Measurements from ENCODE around the gene FLT1.
A peak's percentile ranks its signal among the peaks of the same experiment; 100 is the strongest.

The FLT1 gene

GRCh38 chr13:28473044-28473443, 21.9 kb downstream of the FLT1 start:
- in situ Hi-C loops (cut with HindIII; ENCODE audit: low pct_ligation_motif_present, low pct_unique_long_range_greater_than_20kb, low sequenced_read_pairs): no loop called here
- no peak for DNase-seq

DNA sequence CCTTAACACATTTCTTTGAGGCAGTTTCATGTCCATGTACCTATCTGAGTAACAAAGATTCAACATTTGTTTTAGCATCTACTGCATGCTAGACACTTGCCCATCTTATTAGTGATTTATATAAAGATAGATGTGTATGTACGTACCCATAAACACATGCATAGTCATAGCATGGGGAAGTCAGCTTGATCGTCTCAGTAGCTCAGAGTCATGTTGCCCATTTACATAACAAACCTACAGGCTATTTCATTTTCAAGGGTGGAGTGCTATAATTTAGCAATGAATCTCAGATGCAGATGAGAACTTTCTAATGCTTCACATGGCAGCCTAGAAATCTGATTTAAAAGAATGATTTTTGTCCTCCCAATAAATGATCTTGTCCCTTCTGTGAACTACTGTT, 23.5 kb downstream of the FLT1 start:
- DNase-seq: no peak
- in situ Hi-C loops (cut with HindIII; ENCODE audit: low pct_ligation_motif_present, low pct_unique_long_range_greater_than_20kb, low sequenced_read_pairs): no loop called here

- in situ Hi-C loops (cut with HindIII; ENCODE audit: low pct_ligation_motif_present, low pct_unique_long_range_greater_than_20kb, low sequenced_read_pairs): no loop called here
- no peak for DNase-seq
Measured at GRCh38 chr13:28470296-28470695, 24.6 kb downstream of the FLT1 start.

DNA sequence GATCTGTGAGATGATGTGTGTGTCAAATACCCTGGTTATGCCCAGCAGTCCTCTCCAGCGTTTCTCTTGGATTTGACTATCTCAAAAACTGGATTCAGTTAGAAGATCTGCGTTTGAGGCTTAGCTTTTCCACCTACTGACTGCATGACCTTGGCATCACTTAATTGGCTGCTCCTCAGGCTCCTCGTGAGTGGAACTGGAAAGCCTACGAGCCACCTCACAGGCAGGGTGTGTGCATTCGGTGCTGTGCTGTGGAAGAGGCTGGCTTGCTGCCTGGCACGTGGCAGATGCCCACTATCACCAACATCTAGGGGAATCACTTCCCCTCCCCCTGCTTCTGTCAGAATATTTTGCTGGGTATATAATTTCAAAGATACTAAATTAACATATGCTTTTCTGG, 25.6 kb downstream of the FLT1 start:
- DNase-seq: no peak
- in situ Hi-C loops (cut with HindIII; ENCODE audit: low pct_ligation_motif_present, low pct_unique_long_range_greater_than_20kb, low sequenced_read_pairs): no loop called here

DNA sequence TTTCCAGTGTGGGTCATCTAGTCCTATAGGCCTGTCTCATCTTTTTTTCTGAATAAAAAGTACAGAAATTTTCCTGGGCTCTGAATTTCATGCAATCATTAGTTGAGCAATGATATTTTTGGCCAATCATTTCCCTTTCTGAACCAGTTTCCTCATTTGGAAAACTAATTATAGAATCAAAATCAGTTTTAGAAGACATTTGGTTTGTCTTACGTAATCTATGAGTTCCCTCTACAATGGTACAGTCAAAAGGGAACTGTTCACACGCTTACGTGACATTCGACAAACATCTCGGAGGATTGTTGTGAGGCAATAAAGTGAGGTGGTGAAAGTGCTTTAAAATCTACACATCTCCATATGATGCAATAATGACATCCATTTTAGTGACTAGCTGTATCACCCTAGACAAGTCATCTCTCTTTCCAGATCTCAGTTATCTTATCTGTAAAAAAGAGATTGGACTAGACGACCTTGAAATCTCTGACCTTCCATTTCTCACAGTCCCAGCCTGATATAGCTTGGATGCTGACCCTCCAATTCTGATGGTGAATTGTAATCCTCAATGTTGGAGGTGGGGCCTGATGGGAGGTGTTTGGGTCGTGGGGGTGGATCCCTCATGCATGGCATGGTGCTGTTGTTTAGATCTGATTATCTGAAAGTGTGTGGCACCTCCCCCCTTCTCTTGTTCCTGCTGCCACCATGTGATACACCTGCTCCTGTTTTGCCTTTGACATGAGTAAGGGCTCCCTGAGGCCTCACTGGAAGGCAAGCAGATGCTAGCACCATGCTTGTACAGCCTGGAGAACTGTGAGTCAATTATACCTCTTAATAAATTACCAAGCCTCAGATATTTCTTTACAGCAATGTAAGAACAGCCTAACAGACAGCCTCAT, 26.7 kb downstream of the FLT1 start:
- in situ Hi-C loops (cut with HindIII; ENCODE audit: low pct_ligation_motif_present, low pct_unique_long_range_greater_than_20kb, low sequenced_read_pairs): no loop called here
- DNase-seq: no peak

- DNase-seq: no peak
- in situ Hi-C loops (cut with HindIII; ENCODE audit: low pct_ligation_motif_present, low pct_unique_long_range_greater_than_20kb, low sequenced_read_pairs): no loop called here
Measured at GRCh38 chr13:28467034-28467433, 27.9 kb downstream of the FLT1 start.

GRCh38 chr13:28466151-28466550, 28.8 kb downstream of the FLT1 start:
- in situ Hi-C loops (cut with HindIII; ENCODE audit: low pct_ligation_motif_present, low pct_unique_long_range_greater_than_20kb, low sequenced_read_pairs): no loop called here
- no peak for DNase-seq

DNA sequence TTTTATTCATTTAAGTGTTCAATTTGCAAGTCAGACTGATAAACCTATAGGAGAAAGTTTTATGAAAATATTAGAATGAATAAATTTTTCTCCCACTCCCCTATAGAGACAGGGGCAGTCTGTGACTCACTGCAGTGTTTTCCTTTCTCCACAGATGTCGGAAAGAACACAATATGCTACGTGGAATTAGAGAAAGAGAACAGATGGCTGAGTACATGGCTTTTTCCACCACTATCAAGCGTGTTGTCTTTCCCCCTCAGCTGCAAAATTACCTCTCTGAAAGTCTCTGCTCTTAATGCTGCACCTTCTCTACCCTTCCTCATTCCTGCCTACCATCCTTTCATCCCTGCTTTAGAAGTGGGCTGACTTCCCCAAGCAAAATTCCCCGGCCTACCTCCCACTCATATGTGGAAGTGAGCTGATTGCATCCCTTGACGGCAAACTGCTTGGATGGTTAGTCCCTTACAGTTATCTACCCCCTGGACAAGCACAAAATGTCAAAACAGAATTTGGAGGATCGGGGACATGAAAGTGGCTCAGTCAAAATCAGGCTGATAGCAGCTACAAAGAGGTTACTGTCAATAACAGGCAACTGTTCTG, 30.0 kb downstream of the FLT1 start:
- in situ Hi-C loops (cut with HindIII; ENCODE audit: low pct_ligation_motif_present, low pct_unique_long_range_greater_than_20kb, low sequenced_read_pairs): no loop called here
- no peak for DNase-seq

- no peak for DNase-seq
- in situ Hi-C loops (cut with HindIII; ENCODE audit: low pct_ligation_motif_present, low pct_unique_long_range_greater_than_20kb, low sequenced_read_pairs): no loop called here
Measured at GRCh38 chr13:28463481-28463880, 31.4 kb downstream of the FLT1 start.

GRCh38 chr13:28459911-28460310, 35.0 kb downstream of the FLT1 start:
- no peak for DNase-seq
- in situ Hi-C loops (cut with HindIII; ENCODE audit: low pct_ligation_motif_present, low pct_unique_long_range_greater_than_20kb, low sequenced_read_pairs): no loop called here

- in situ Hi-C loops (cut with HindIII; ENCODE audit: low pct_ligation_motif_present, low pct_unique_long_range_greater_than_20kb, low sequenced_read_pairs): no loop called here
- DNase-seq: no peak
Measured at GRCh38 chr13:28458608-28459007, 36.3 kb downstream of the FLT1 start.

GRCh38 chr13:28458051-28458450, 36.9 kb downstream of the FLT1 start:
- in situ Hi-C loops (cut with HindIII; ENCODE audit: low pct_ligation_motif_present, low pct_unique_long_range_greater_than_20kb, low sequenced_read_pairs): no loop called here
- no peak for DNase-seq

- DNase-seq: no peak
- in situ Hi-C loops (cut with HindIII; ENCODE audit: low pct_ligation_motif_present, low pct_unique_long_range_greater_than_20kb, low sequenced_read_pairs): no loop called here
Measured at GRCh38 chr13:28457521-28457920, 37.4 kb downstream of the FLT1 start.

GRCh38 chr13:28455580-28456194, 39.2 kb downstream of the FLT1 start:
- in situ Hi-C loops (cut with HindIII; ENCODE audit: low pct_ligation_motif_present, low pct_unique_long_range_greater_than_20kb, low sequenced_read_pairs): no loop called here
- no peak for DNase-seq

- DNase-seq: no peak
- in situ Hi-C loops (cut with HindIII; ENCODE audit: low pct_ligation_motif_present, low pct_unique_long_range_greater_than_20kb, low sequenced_read_pairs): no loop called here
Measured at GRCh38 chr13:28452755-28453154, 42.2 kb downstream of the FLT1 start.

DNA sequence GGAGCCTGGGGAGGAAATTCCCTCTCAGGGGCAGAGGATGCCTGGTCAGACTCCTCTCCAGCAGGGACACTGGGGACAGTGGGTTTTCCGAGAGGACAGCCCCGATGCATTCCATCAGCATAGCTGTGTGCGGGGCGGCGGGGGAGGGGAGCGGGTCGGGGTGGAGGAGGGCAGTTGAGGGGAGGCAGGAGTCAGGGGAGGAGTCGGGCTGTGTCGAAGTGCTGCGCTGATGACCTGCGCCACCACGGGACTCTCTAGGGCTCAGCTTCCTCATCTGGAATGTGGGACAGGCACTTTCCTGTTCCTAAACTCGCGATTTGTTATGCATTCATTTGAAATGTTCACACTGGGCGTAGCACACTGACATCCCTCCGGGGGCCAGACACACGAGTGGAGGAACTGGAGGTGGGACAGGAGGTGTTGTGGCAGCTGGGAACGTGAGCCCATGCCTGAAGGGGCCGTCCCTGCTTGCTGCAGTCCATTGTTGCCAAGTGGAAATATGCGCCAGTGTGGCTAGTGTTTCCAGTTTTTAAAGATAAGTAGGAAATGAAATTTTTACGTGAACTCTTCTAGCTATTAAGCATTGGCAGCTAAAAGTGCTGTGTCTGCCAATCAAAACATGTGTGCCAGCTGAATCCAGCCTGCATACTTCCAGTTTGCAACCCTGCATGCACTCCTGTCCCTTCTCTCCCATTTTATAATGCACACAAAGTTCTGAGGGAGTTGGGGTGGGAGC, 43.3 kb downstream of the FLT1 start:
- in situ Hi-C loops (cut with HindIII; ENCODE audit: low pct_ligation_motif_present, low pct_unique_long_range_greater_than_20kb, low sequenced_read_pairs): no loop called here

DNA sequence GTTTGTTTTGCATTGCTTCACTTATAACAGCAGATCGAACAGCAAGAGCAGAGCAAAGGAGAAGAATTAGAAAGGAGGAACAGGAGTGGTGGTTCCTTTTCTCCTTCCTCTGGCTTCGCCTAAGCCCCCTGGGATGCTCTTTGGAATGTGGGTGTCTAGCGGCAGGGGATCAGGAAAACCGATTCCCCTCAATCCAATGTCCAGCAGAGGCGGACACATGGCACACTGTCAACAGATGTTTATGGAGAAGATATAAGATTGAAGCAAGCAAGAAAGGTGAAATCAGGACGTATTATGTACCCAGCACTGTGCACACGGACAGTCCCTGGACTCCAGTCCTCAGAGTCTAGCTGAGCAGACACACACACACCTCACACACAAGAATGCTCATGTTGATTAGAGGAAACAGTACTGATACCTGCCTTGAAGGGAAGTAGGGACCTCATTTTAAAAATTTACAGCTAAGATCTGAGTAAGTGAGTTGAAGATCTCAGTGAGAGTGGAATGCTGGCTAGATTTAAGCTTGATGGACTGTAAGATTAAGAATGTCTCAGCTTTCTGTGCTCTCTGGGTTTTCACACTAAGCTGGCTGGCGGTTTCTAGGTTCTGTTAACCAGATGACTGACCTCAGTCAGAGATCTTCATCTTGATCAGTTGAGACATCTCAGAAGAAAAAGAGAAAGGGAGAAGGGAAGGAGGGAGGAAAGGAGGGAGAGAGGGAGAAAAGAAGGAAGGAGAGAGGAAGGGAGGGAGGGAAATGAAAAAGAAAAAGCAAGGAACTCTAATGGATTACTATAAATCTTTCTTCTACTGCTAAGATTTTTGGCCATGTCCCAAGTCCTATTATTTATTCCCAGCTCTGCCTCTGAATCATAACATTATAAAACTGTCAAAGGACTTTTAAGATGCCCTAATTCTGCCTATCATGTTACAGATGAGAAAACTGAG, 44.8 kb downstream of the FLT1 start:
- DNase-seq: no peak
- in situ Hi-C loops (cut with HindIII; ENCODE audit: low pct_ligation_motif_present, low pct_unique_long_range_greater_than_20kb, low sequenced_read_pairs): no loop called here

More for the DNA sequence above, 43.3 kb downstream of the FLT1 start:
- DNase-seq: peak; percentile 3

All from ACHN (cell line).